HCT116 (cell line): Measurements from ENCODE around the gene DHX58. TPM values are rescaled to one million over a fixed set of nuclear protein-coding genes. Genes with fewer than 3 reads are reported as not detected.

Source experiments
- ATAC-seq: fragments of 200-7000 bp; cut with Tn5 transposase; 2 replicates; pipeline ENCODE4 v1.9.1; 2020; ENCODE audit warnings: mild to moderate bottlenecking, moderate library complexity
- BruUV-seq: library from RNA; stranded (reverse); fragments of 400-500 nt; replicated peaks from 2 replicates; lab custom pipeline; 2021; lab: Mats Ljungman, UMichigan
- CTCF ChIA-PET: fragments of 300-600 bp; sonication (Branson Sonifier 250); formaldehyde crosslinking; loops from one replicate; lab custom pipeline; 2021; ENCODE audit warnings: antibody characterized with exemption; lab: Charles Lee
- POLR2A ChIA-PET: fragments of 300-600, 350-600 bp; sonication (Branson Sonifier 250); formaldehyde crosslinking; loops from one replicate; lab custom pipeline; 2021; ENCODE audit warnings: antibody characterized with exemption; lab: Charles Lee
- RAD21 ChIA-PET, 2 experiments: fragments of 300-600 bp; sonication (Branson Sonifier 250); formaldehyde crosslinking; loops; one replicate each; lab custom pipeline; 2023; ENCODE audit warnings: low total read pairs in 2 of 2; ENCODE audit not compliant: uncharacterized antibody in 2 of 2, unreplicated experiment in 2 of 2, low non-redundant PET in 1 of 2; lab: Charles Lee
- DNase-seq: peaks from one replicate; pipeline ENCODE4 v3.0.0-alpha.2; 2010; ENCODE audit warnings: low read depth, low spot score
- H2AFZ ChIP-seq: fragments of 200-600 bp; shearing (Covaris generic), sonication (generic); 2 replicates; pipeline ENCODE4 v1.6.1; 2017; ENCODE audit warnings: low read depth, mixed run types, mixed read lengths, antibody characterized with exemption, low read length; ENCODE audit not compliant: poor library complexity, severe bottlenecking
- H3K27ac ChIP-seq: 2 replicates; pipeline ENCODE4 v1.5.1; 2012; ENCODE audit warnings: low read depth, low read length
- H3K27me3 ChIP-seq: fragments of 200-600 bp; sonication (generic); 2 replicates; pipeline ENCODE4 v1.6.1; 2016; ENCODE audit warnings: mixed run types, low read length, mixed read lengths; ENCODE audit not compliant: insufficient read depth
- H3K36me3 ChIP-seq, 2 experiments: fragments of 200-500 bp in 1 of 2; fragments of 200-600 bp in 1 of 2; sonication (Bioruptor generic) in 1 of 2; sonication (generic) in 1 of 2; 2 replicates each; pipeline versions ENCODE4 v1.5.1 to v1.6.1; 2014 to 2016; ENCODE audit warnings: low read length in 2 of 2, inconsistent platforms in 1 of 2, mixed read lengths in 1 of 2, mixed run types in 1 of 2; ENCODE audit not compliant: insufficient read depth in 2 of 2, control insufficient read depth in 1 of 2
- H3K4me1 ChIP-seq, 2 experiments: fragments of 200-600 bp in 1 of 2; sonication (generic) in 1 of 2; 2 replicates each; pipeline versions ENCODE4 v1.5.1 to v1.6.1; 2012 to 2017; ENCODE audit warnings: low read length in 2 of 2, inconsistent platforms in 1 of 2, mild to moderate bottlenecking in 1 of 2, mixed read lengths in 1 of 2, mixed run types in 1 of 2, moderate library complexity in 1 of 2; ENCODE audit not compliant: insufficient read depth in 2 of 2, control insufficient read depth in 1 of 2
- H3K4me2 ChIP-seq: fragments of 200-600 bp; sonication (generic); 2 replicates; pipeline ENCODE4 v1.6.1; 2017; ENCODE audit warnings: mixed run types, low read length, mixed read lengths
- H3K4me3 ChIP-seq, 2 experiments: fragments of 200-600 bp in 1 of 2; sonication (generic) in 1 of 2; replicated peaks in 1 of 2; 2 replicates each; pipeline ENCODE4 v1.5.1; 2011 to 2016; ENCODE audit warnings: low read length in 2 of 2, control low read depth in 1 of 2, low read depth in 1 of 2, mild to moderate bottlenecking in 1 of 2, mixed read lengths in 1 of 2, mixed run types in 1 of 2
- H3K79me2 ChIP-seq: fragments of 200-600 bp; sonication (generic); 2 replicates; pipeline ENCODE4 v1.6.1; 2017; ENCODE audit warnings: mild to moderate bottlenecking, mixed run types, low read length, moderate library complexity, mixed read lengths; ENCODE audit not compliant: insufficient read depth
- H3K9ac ChIP-seq: fragments of 200-600 bp; sonication (generic); 2 replicates; pipeline ENCODE4 v1.6.1; 2016; ENCODE audit warnings: low read length, mixed read lengths
- H3K9me2 ChIP-seq: fragments of 200-600 bp; sonication (generic), shearing (Covaris generic); 2 replicates; pipeline ENCODE4 v1.6.1; 2017; ENCODE audit warnings: mixed run types, mild to moderate bottlenecking, moderate library complexity; ENCODE audit not compliant: insufficient read depth
- H3K9me3 ChIP-seq, 2 experiments: fragments of 200-500 bp in 1 of 2; fragments of 200-600 bp in 1 of 2; sonication (Bioruptor generic) in 1 of 2; sonication (generic) in 1 of 2; 2 replicates each; pipeline ENCODE4 v1.6.1; 2014 to 2017; ENCODE audit warnings: low read length in 2 of 2, mixed read lengths in 2 of 2, inconsistent platforms in 1 of 2, low read depth in 1 of 2, mild to moderate bottlenecking in 1 of 2, mixed run types in 1 of 2, moderate library complexity in 1 of 2; ENCODE audit not compliant: control insufficient read depth in 1 of 2, insufficient read depth in 1 of 2
- H4K20me1 ChIP-seq: fragments of 200-600 bp; sonication (generic), shearing (Covaris generic); 2 replicates; pipeline ENCODE4 v1.6.1; 2017; ENCODE audit warnings: mixed run types, mild to moderate bottlenecking, moderate library complexity; ENCODE audit not compliant: insufficient read depth
- CBX3 ChIP-seq: IDR thresholded peaks from 2 replicates; pipeline ENCODE4 v1.6.1; 2012; ENCODE audit warnings: low read depth
- ELF1 ChIP-seq: IDR thresholded peaks from 2 replicates; pipeline ENCODE4 v1.6.1; 2012; ENCODE audit warnings: low read depth, borderline replicate concordance
- EZH2 ChIP-seq: fragments of 200-600 bp; sonication (generic); IDR thresholded peaks from 2 replicates; pipeline ENCODE4 v1.6.1; 2017; ENCODE audit warnings: antibody characterized with exemption, mixed run types
- JUND ChIP-seq: IDR thresholded peaks from 2 replicates; pipeline ENCODE4 v1.6.1; 2012
- SIN3A ChIP-seq: IDR thresholded peaks from 2 replicates; pipeline ENCODE4 v1.6.1; 2012; ENCODE audit warnings: low read depth
- TCF7L2 ChIP-seq: IDR thresholded peaks from 2 replicates; pipeline ENCODE4 v1.7.0; 2011; ENCODE audit warnings: borderline replicate concordance, inconsistent platforms; ENCODE audit not compliant: insufficient read depth, insufficient read length; ENCODE audit errors: extremely low read depth
- YY1 ChIP-seq: IDR thresholded peaks from 2 replicates; pipeline ENCODE4 v1.6.1; 2011; ENCODE audit warnings: low read length, low read depth, moderate library complexity, mild to moderate bottlenecking; ENCODE audit not compliant: insufficient replicate concordance; ENCODE audit errors: extremely low read depth
- ZFX ChIP-seq: fragments of 450-650 bp; IDR thresholded peaks from 2 replicates; pipeline ENCODE4 v1.6.1; 2017
- ZNF274 ChIP-seq: fragments of 200-500 bp; sonication (Bioruptor generic); IDR thresholded peaks from 2 replicates; pipeline ENCODE4 v1.6.1; 2014; ENCODE audit warnings: mild to moderate bottlenecking, low read depth, low read length, inconsistent platforms
- intact Hi-C: fragments of 100-400 bp; cut with micrococcal nuclease; formaldehyde crosslinking; loops from 2 replicates; pipeline ENCODE4 v1.10.0; 2022
- total RNA-seq: library from RNA; stranded (reverse); gene quantifications from one replicate; pipeline ENCODE4 v1.2.1, GENCODE V29; 2021; ENCODE audit not compliant: unreplicated experiment
- TF ChIP-seq, protein P1 (sequence below), 3 experiments: fragments of 200-600 bp in 1 of 3; sonication (generic) in 1 of 3; IDR thresholded peaks in 2 of 3; conservative IDR thresholded peaks in 1 of 3; 2 replicates each; pipeline ENCODE4 v1.5.1; 2012 to 2017; ENCODE audit warnings: low read depth in 2 of 3, low read length in 2 of 3, antibody characterized with exemption in 1 of 3, borderline replicate concordance in 1 of 3, control low read depth in 1 of 3, mild to moderate bottlenecking in 1 of 3, mixed read lengths in 1 of 3, mixed run types in 1 of 3, moderate library complexity in 1 of 3; ENCODE audit not compliant: insufficient read depth in 1 of 3
- TF ChIP-seq, protein P2 (sequence below): IDR thresholded peaks from 2 replicates; pipeline ENCODE4 v1.6.1; 2012; ENCODE audit warnings: low read depth
- TF ChIP-seq, protein P3 (sequence below): IDR thresholded peaks from 2 replicates; pipeline ENCODE4 v1.6.1; 2012
- TF ChIP-seq, protein P4 (sequence below): IDR thresholded peaks from 2 replicates; pipeline ENCODE4 v1.6.1; 2011; ENCODE audit warnings: mild to moderate bottlenecking, low read length, moderate library complexity; ENCODE audit not compliant: insufficient replicate concordance; ENCODE audit errors: extremely low read depth
- TF ChIP-seq, protein P5 (sequence below): IDR thresholded peaks from 2 replicates; pipeline ENCODE4 v1.6.1; 2012

Gene DHX58
- total RNA-seq, 1 experiment from 2014 or later: 1.2 TPM

DNA sequence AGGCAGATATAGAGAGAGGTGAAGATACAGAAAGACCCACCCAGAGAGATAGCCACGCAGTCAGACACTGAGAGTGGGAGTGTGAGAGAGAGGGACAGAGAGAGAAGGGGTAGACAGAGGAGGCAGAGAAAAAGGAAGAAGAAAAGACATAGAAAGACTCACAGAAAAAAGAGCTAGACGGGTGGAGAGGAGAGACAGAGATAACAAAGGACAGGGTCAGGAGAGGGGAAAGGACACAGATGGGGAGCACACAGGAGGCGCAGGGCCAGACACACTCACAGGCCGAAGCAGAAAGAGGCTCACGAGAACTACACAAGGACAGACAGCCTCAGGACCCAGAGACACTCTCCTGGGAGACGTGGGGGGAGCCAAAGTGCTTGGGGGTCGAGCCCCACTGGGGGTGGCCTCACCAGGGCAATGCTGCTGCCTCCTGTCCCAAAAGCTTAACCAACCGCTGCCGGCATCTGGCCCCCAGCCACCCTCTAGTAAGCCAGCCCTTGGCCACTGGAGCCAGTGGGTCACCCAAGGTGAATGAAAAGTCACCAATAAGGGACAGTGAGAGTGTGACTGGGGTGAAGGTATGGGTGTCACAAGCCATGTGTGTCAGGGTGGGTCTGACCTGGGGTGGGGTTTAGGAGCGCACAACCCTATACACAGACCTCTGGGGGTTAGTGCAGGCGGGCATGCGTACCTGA lies 18.0 kb downstream of the DHX58 start (continued):
- TF ChIP-seq, protein P1, sequence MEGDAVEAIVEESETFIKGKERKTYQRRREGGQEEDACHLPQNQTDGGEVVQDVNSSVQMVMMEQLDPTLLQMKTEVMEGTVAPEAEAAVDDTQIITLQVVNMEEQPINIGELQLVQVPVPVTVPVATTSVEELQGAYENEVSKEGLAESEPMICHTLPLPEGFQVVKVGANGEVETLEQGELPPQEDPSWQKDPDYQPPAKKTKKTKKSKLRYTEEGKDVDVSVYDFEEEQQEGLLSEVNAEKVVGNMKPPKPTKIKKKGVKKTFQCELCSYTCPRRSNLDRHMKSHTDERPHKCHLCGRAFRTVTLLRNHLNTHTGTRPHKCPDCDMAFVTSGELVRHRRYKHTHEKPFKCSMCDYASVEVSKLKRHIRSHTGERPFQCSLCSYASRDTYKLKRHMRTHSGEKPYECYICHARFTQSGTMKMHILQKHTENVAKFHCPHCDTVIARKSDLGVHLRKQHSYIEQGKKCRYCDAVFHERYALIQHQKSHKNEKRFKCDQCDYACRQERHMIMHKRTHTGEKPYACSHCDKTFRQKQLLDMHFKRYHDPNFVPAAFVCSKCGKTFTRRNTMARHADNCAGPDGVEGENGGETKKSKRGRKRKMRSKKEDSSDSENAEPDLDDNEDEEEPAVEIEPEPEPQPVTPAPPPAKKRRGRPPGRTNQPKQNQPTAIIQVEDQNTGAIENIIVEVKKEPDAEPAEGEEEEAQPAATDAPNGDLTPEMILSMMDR (IDR thresholded peaks at IDR 0.05 in 2 of 3, conservative IDR thresholded peaks at IDR 0.05 in 1 of 3; ENCODE audit: borderline replicate concordance in 1 of 3, insufficient read depth in 1 of 3, low read depth in 2 of 3, low read length in 2 of 3): no peak

DNA sequence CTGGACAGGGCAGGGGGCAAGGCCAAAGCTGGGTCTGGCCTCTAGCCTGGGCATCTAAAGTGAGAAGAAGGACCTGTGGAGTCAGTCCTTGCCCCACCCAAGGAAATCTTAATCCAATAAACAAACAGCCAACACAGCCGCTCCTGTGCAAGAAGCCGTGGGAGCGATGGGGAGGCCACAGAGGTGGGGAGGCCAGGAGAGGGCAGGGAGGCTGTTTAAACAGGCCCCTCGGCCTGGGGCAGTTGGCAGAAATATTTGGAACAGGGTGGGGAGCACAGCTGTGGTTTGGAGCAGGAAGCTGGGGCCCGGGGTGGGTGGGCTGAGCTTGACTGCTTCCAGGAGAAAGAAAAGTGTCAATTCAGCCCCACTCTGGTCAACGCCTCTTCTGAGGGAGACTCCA lies 19.6 kb downstream of the DHX58 start:
- Histone ChIP-seq H3K9ac (no peak overlapping the region), H4K20me1 (no peaks in the 10 kb centered on the region), H3K36me3 (no peaks in the 10 kb centered on the region), H3K4me2 (no peak overlapping the region), H3K9me2 (no peaks in the 10 kb centered on the region), H3K4me3 (no peak overlapping the region), H3K27me3 (no peaks in the 10 kb centered on the region), H3K79me2 (no peaks in the 10 kb centered on the region), H3K4me1 (peaks cover 7 to 10% of the 10 kb centered on the region in 2 experiments; a peak in 3 of 4 replicates), H3K9me3 (no peaks in the 10 kb centered on the region), H2AFZ (no peak overlapping the region), H3K27ac (no peak overlapping the region)
- ChIA-PET RAD21 (no interaction called here), CTCF (interaction anchor here (1.3 to 2.6 kb wide), 2 partner anchors 8 to 11 kb away, joined by 5 to 15 read pairs; no protein-coding TSS in a partner anchor), POLR2A (no interaction called here)
- BruUV-seq: no TSS peak
- intact Hi-C loops: no loop called here
- DNase-seq (no peak), ATAC-seq (no peak)
- TF ChIP-seq, protein P2, sequence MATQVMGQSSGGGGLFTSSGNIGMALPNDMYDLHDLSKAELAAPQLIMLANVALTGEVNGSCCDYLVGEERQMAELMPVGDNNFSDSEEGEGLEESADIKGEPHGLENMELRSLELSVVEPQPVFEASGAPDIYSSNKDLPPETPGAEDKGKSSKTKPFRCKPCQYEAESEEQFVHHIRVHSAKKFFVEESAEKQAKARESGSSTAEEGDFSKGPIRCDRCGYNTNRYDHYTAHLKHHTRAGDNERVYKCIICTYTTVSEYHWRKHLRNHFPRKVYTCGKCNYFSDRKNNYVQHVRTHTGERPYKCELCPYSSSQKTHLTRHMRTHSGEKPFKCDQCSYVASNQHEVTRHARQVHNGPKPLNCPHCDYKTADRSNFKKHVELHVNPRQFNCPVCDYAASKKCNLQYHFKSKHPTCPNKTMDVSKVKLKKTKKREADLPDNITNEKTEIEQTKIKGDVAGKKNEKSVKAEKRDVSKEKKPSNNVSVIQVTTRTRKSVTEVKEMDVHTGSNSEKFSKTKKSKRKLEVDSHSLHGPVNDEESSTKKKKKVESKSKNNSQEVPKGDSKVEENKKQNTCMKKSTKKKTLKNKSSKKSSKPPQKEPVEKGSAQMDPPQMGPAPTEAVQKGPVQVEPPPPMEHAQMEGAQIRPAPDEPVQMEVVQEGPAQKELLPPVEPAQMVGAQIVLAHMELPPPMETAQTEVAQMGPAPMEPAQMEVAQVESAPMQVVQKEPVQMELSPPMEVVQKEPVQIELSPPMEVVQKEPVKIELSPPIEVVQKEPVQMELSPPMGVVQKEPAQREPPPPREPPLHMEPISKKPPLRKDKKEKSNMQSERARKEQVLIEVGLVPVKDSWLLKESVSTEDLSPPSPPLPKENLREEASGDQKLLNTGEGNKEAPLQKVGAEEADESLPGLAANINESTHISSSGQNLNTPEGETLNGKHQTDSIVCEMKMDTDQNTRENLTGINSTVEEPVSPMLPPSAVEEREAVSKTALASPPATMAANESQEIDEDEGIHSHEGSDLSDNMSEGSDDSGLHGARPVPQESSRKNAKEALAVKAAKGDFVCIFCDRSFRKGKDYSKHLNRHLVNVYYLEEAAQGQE: no peak
- no peak for TF ChIP-seq SIN3A
- TF ChIP-seq EZH2: no peak
- TF ChIP-seq ELF1: no peak
- TF ChIP-seq, protein P3, sequence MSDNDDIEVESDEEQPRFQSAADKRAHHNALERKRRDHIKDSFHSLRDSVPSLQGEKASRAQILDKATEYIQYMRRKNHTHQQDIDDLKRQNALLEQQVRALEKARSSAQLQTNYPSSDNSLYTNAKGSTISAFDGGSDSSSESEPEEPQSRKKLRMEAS: no peak
- no peak for TF ChIP-seq YY1
- TF ChIP-seq JUND: no peak
- no peak for TF ChIP-seq ZNF274
- TF ChIP-seq, protein P4, sequence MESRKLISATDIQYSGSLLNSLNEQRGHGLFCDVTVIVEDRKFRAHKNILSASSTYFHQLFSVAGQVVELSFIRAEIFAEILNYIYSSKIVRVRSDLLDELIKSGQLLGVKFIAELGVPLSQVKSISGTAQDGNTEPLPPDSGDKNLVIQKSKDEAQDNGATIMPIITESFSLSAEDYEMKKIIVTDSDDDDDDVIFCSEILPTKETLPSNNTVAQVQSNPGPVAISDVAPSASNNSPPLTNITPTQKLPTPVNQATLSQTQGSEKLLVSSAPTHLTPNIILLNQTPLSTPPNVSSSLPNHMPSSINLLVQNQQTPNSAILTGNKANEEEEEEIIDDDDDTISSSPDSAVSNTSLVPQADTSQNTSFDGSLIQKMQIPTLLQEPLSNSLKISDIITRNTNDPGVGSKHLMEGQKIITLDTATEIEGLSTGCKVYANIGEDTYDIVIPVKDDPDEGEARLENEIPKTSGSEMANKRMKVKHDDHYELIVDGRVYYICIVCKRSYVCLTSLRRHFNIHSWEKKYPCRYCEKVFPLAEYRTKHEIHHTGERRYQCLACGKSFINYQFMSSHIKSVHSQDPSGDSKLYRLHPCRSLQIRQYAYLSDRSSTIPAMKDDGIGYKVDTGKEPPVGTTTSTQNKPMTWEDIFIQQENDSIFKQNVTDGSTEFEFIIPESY: no peak
- no peak for TF ChIP-seq TCF7L2
- no peak for TF ChIP-seq ZFX
- TF ChIP-seq CBX3: no peak
- TF ChIP-seq, protein P5, sequence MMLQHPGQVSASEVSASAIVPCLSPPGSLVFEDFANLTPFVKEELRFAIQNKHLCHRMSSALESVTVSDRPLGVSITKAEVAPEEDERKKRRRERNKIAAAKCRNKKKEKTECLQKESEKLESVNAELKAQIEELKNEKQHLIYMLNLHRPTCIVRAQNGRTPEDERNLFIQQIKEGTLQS: no peak
